ENCODE results near the gene BRI3.

Gene BRI3

GRCh38 chr7:98267303-98267702, 14.2 kb upstream of the BRI3 start:
- DNase-seq (ENCODE audit: low spot score) = no peak
- H3K27ac ChIP-seq = no peak overlapping the region
- no peak for TF ChIP-seq CTCF (IDR thresholded peaks at IDR 0.05)
- no peak overlapping the region for H3K4me3 ChIP-seq

DNA sequence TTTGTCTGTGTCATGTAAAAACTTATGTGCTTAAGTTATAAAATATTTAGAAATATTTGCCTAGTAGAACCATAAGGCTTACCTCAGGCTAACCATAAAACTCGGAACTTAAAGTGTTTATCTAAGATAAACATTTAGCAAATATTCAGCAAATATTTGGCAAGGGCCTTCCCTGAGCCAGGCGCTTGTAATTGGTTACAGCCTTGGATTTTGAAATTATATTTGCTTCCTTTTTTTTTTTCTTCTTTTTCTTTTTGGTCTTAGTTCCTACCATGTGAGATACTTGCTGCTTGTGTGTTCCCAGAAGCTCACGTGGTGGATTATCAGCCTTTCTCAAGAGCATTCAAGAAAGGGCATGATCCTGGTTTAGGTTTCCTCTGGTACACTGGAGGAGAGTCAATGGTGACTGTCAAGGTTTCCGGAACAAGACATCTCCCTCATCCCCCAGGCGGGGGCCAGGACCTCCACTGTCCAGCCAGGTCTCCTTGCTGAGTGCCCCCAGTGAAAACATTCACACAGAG, 5.2 kb upstream of the BRI3 start:
- DNase-seq (ENCODE audit: low spot score) = peak; percentile 64
- H3K27ac ChIP-seq = peak overlapping the region in 1 of 2 donors; percentile 35
- TF ChIP-seq CTCF (IDR thresholded peaks at IDR 0.05) = no peak
- H3K4me3 ChIP-seq = no peak overlapping the region

- no peak overlapping the region for H3K4me3 ChIP-seq
- peak; percentile 69 for DNase-seq (ENCODE audit: low spot score)
- TF ChIP-seq CTCF (IDR thresholded peaks at IDR 0.05) = no peak
- H3K27ac ChIP-seq = no peak overlapping the region
Measured at GRCh38 chr7:98278408-98278807, 3.1 kb upstream of the BRI3 start.

GRCh38 chr7:98278936-98279335, 2.5 kb upstream of the BRI3 start:
- Histone ChIP-seq H3K27ac (no peak overlapping the region), H3K4me3 (no peak overlapping the region)
- DNase-seq (ENCODE audit: low spot score) = no peak
- no peak for TF ChIP-seq CTCF (IDR thresholded peaks at IDR 0.05)

DNA sequence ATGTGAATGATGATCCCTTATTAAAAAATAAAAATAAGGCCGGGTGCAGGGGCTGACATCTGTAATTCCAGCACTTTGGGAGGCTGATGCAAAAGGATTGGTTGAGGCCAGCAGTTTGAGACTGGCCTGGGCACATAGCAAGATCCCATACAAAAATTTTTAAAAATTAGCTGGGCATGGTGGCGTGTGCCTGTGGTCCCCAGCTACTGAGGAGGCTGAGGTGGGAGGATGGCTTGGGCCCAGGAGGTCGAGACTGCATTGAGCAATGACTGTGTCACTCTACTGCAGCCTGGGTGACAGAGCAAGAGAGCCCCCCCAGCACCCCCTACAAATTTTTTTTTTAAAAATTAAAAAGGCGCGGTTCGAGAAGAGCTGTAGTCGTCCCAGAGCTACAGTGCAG, 1.2 kb upstream of the BRI3 start:
- H3K27ac ChIP-seq = peak overlapping the region; percentile 83 to 100
- H3K4me3 ChIP-seq = peak overlapping the region; percentile 99
- no peak for DNase-seq (ENCODE audit: low spot score)
- no peak for TF ChIP-seq CTCF (IDR thresholded peaks at IDR 0.05)

DNA sequence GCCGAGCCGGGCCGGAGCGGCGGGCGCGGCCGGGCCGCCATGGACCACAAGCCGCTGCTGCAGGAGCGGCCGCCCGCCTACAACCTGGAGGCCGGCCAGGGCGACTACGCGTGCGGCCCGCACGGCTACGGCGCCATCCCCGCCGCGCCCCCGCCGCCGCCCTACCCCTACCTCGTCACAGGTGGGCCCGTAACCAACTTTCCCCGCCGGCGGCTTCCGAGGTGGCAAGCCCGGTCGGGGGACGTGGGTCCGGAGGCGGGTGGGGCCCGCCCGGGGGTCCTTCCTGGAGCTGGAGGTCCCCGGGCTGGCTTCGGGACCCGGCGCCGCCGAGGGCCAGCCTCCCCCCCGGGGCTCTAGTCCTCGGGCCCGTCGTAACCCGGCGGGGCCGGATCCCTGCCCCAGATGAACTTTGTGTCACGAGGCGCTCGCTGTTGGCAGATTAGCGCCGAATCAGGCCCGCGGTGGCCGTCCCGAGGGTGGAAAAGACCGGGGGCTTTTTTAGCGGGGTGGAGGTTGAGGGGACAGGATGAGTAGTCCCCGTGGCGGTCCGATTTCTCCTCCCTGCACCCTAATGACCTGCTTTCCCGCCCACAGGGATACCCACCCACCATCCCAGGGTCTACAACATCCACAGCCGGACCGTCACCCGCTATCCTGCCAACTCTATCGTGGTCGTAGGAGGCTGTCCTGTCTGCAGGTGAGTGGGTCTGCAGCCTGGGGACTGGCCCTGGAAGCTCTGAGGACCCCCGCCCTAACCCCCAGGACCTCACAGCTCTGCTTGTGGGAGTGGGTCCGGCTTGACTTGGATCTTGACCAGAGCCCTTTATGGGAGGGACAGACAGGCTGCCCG, 496 bp downstream of the BRI3 start:
- TF ChIP-seq CTCF (IDR thresholded peaks at IDR 0.05) = no peak
- H3K4me3 ChIP-seq = peak overlapping the region; percentile 99
- H3K27ac ChIP-seq = peak overlapping the region; percentile 93 to 100
- no peak for DNase-seq (ENCODE audit: low spot score)

- H3K4me3 ChIP-seq = peak overlapping the region; percentile 99
- no peak for TF ChIP-seq CTCF (IDR thresholded peaks at IDR 0.05)
- DNase-seq (ENCODE audit: low spot score) = no peak
- peak overlapping the region; percentile 93 to 100 for H3K27ac ChIP-seq
Measured at GRCh38 chr7:98282703-98283102, 1.2 kb downstream of the BRI3 start.
